Astrocyte (in vitro differentiated cells and primary cell): Measurements from ENCODE around the gene TRMT44. TPM values are rescaled to one million over a fixed set of nuclear protein-coding genes. Genes with fewer than 3 reads are reported as not detected.
A peak's percentile ranks its signal among the peaks of the same experiment; 100 is the strongest.

ENCODE experiments used
- DNase-seq: peaks from one replicate; pipeline ENCODE4 v3.0.0-alpha.2; 2010; ENCODE audit warnings: low read depth
- FAIRE-seq: peaks from 2 replicates; lab custom pipeline; 2011; peaks lifted over from hg19 to GRCh38; lab: Jason Lieb, UNC
- H2AFZ ChIP-seq: 2 replicates; pipeline ENCODE4 v1.6.0; 2012; ENCODE audit warnings: low read depth, low read length, inconsistent platforms
- H3K27ac ChIP-seq: 2 replicates; pipeline ENCODE4 v1.5.1; 2011; ENCODE audit warnings: low read depth, low read length, inconsistent platforms
- H3K27me3 ChIP-seq: 2 replicates; pipeline ENCODE4 v1.6.0; 2011; ENCODE audit warnings: low read length, inconsistent platforms; ENCODE audit not compliant: insufficient read depth
- H3K36me3 ChIP-seq: 2 replicates; pipeline ENCODE4 v1.5.1; 2011; ENCODE audit warnings: low read length, inconsistent platforms; ENCODE audit not compliant: insufficient read depth
- H3K4me1 ChIP-seq: 2 replicates; pipeline ENCODE4 v1.5.1; 2011; ENCODE audit warnings: low read length, inconsistent platforms; ENCODE audit not compliant: insufficient read depth
- H3K4me2 ChIP-seq: 2 replicates; pipeline ENCODE4 v1.6.0; 2012; ENCODE audit warnings: low read length, inconsistent platforms
- H3K4me3 ChIP-seq: 2 replicates; pipeline ENCODE4 v1.5.1; 2011; ENCODE audit warnings: low read depth, mild to moderate bottlenecking, low read length, inconsistent platforms; ENCODE audit not compliant: insufficient read depth
- H3K79me2 ChIP-seq: 2 replicates; pipeline ENCODE4 v1.6.0; 2012; ENCODE audit warnings: mild to moderate bottlenecking, low read length, inconsistent platforms; ENCODE audit not compliant: insufficient read depth
- H3K9ac ChIP-seq: 2 replicates; pipeline ENCODE4 v1.6.0; 2012; ENCODE audit warnings: mild to moderate bottlenecking, low read length, inconsistent platforms
- H3K9me3 ChIP-seq: 2 replicates; pipeline ENCODE4 v1.5.1; 2012; ENCODE audit warnings: low read depth, mild to moderate bottlenecking, low read length, inconsistent platforms; ENCODE audit not compliant: insufficient read depth
- H4K20me1 ChIP-seq: 2 replicates; pipeline ENCODE4 v1.6.0; 2012; ENCODE audit warnings: low read length, inconsistent platforms; ENCODE audit not compliant: insufficient read depth
- H3K27ac Mint-ChIP-seq: one replicate; pipeline ENCODE4 v1.8.0; 2021; ENCODE audit warnings: mild to moderate bottlenecking, mixed read lengths; ENCODE audit not compliant: unreplicated experiment
- H3K27me3 Mint-ChIP-seq: one replicate; pipeline ENCODE4 v1.8.0; 2021; ENCODE audit warnings: low read depth, mixed read lengths; ENCODE audit not compliant: unreplicated experiment
- H3K36me3 Mint-ChIP-seq: one replicate; pipeline ENCODE4 v1.8.0; 2021; ENCODE audit warnings: low read depth, mixed read lengths; ENCODE audit not compliant: unreplicated experiment
- H3K4me1 Mint-ChIP-seq: one replicate; pipeline ENCODE4 v1.8.0; 2021; ENCODE audit warnings: low read depth, mixed read lengths; ENCODE audit not compliant: unreplicated experiment
- H3K4me3 Mint-ChIP-seq: one replicate; pipeline ENCODE4 v1.8.0; 2021; ENCODE audit warnings: mild to moderate bottlenecking, moderate library complexity, mixed read lengths; ENCODE audit not compliant: unreplicated experiment
- H3K9me3 Mint-ChIP-seq: one replicate; pipeline ENCODE4 v1.8.0; 2021; ENCODE audit warnings: mild to moderate bottlenecking, mixed read lengths; ENCODE audit not compliant: unreplicated experiment
- EZH2 ChIP-seq: IDR thresholded peaks from 2 replicates; pipeline ENCODE4 v1.6.1; 2012; ENCODE audit warnings: mild to moderate bottlenecking, low read length, inconsistent platforms; ENCODE audit not compliant: insufficient read depth
- total RNA-seq: library from RNA; stranded (reverse); gene quantifications from 2 replicates; pipeline ENCODE4 v1.2.1, GENCODE V29; 2021
- TF ChIP-seq, protein P1 (sequence below): IDR thresholded peaks from 2 replicates; pipeline ENCODE4 v1.5.1; 2011; ENCODE audit warnings: low read depth, mild to moderate bottlenecking, inconsistent platforms, low read length, moderate library complexity; ENCODE audit not compliant: insufficient read depth

TRMT44 gene
- total RNA-seq, 1 donor from 2014 or later = 18.0 TPM

DNA sequence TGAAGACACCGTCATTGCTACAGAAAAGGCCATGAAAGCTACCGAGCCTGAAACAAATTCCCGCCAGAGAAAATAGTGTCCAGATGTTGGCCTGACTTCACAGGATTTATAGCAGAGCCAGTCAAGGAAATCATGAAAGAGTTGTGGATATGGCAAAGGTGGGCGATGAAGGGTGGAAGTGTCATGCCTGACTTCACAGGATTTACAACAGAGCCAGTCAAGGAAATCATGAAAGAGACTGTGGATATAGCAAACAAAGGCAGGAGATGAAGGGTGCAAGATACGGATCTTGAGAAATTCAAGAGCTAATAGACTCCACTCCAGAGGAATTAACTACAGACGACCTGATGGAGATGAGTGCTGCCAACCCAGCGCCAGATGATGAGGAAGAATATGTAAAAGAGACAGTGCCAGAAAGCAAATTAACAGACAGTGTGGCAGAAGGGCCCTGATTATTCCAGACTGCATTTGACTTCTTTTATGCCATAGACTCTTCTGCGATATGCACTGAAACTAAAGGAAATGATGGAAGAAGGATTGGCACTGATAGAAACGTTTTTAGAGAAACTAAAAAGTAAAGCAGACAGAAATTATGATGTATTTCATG is 17.2 kb downstream of the TRMT44 start:
- no peak overlapping the region for H3K4me2 ChIP-seq
- no peaks in the 10 kb centered on the region for H3K4me1 ChIP-seq
- H3K9me3 Mint-ChIP-seq = no peaks in the 10 kb centered on the region
- no peak overlapping the region for H3K27ac Mint-ChIP-seq
- H3K4me1 Mint-ChIP-seq = peaks cover 5% of the 10 kb centered on the region
- H3K79me2 ChIP-seq = no peaks in the 10 kb centered on the region
- no peaks in the 10 kb centered on the region for H3K9me3 ChIP-seq
- no peak overlapping the region for H3K9ac ChIP-seq
- no peaks in the 10 kb centered on the region for H3K27me3 ChIP-seq
- H4K20me1 ChIP-seq = peaks cover 16% of the 10 kb centered on the region
- no peak for FAIRE-seq
- H3K4me3 Mint-ChIP-seq = no peak overlapping the region
- TF ChIP-seq, protein P1, sequence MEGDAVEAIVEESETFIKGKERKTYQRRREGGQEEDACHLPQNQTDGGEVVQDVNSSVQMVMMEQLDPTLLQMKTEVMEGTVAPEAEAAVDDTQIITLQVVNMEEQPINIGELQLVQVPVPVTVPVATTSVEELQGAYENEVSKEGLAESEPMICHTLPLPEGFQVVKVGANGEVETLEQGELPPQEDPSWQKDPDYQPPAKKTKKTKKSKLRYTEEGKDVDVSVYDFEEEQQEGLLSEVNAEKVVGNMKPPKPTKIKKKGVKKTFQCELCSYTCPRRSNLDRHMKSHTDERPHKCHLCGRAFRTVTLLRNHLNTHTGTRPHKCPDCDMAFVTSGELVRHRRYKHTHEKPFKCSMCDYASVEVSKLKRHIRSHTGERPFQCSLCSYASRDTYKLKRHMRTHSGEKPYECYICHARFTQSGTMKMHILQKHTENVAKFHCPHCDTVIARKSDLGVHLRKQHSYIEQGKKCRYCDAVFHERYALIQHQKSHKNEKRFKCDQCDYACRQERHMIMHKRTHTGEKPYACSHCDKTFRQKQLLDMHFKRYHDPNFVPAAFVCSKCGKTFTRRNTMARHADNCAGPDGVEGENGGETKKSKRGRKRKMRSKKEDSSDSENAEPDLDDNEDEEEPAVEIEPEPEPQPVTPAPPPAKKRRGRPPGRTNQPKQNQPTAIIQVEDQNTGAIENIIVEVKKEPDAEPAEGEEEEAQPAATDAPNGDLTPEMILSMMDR = no peak
- no peaks in the 10 kb centered on the region for H3K27me3 Mint-ChIP-seq
- H3K36me3 Mint-ChIP-seq = peaks cover 18% of the 10 kb centered on the region
- no peak overlapping the region for H3K27ac ChIP-seq
- no peak overlapping the region for H3K4me3 ChIP-seq
- DNase-seq = no peak
- H3K36me3 ChIP-seq = peaks cover 17% of the 10 kb centered on the region
- no peak overlapping the region for H2AFZ ChIP-seq

DNA sequence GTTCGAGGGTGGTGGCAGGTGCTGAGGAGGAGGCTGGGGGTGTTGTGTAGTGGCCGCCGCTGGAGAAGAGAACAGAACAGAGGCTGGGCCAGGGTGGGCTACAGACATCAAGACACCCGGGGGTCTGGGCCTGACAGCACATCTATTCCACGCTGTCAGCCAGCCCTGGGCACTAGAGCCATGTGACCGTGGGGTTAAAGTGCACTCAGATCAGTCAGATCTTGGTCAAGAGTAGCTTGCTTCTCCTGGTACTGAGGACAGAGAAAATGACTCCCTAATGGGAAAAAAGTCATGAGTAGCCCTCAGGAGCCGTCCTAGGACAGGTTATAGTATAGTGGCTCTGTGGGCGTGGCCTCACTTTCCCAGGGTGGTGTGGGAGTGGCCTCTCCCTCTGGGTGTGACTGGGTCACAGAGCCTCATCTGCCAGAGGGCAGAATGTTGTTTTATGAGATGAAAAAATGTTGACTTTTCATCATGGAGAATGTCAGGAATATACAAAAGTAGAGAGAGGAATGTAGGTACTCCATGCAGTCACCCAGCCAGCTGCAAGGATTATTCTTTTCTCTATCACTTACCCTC is 19.4 kb downstream of the TRMT44 start:
- H3K79me2 ChIP-seq = no peaks in the 10 kb centered on the region
- TF ChIP-seq EZH2 = no peak
- TF ChIP-seq, protein P1 = no peak
- no peaks in the 10 kb centered on the region for H3K9me3 ChIP-seq
- FAIRE-seq = no peak
- H4K20me1 ChIP-seq = peaks cover 16% of the 10 kb centered on the region
- Mint-ChIP-seq H3K4me1 (peaks cover 5% of the 10 kb centered on the region), H3K27me3 (no peaks in the 10 kb centered on the region), H3K9me3 (no peaks in the 10 kb centered on the region), H3K4me3 (no peak overlapping the region), H3K36me3 (peaks cover 15% of the 10 kb centered on the region), H3K27ac (peak overlapping the region; percentile 15)
- H2AFZ ChIP-seq = no peak overlapping the region
- no peak overlapping the region for H3K4me3 ChIP-seq
- H3K27ac ChIP-seq = no peak overlapping the region
- H3K36me3 ChIP-seq = peaks cover 13% of the 10 kb centered on the region
- H3K4me1 ChIP-seq = no peaks in the 10 kb centered on the region
- H3K9ac ChIP-seq = no peak overlapping the region
- no peak for DNase-seq
- H3K27me3 ChIP-seq = no peaks in the 10 kb centered on the region
- H3K4me2 ChIP-seq = no peak overlapping the region

DNA sequence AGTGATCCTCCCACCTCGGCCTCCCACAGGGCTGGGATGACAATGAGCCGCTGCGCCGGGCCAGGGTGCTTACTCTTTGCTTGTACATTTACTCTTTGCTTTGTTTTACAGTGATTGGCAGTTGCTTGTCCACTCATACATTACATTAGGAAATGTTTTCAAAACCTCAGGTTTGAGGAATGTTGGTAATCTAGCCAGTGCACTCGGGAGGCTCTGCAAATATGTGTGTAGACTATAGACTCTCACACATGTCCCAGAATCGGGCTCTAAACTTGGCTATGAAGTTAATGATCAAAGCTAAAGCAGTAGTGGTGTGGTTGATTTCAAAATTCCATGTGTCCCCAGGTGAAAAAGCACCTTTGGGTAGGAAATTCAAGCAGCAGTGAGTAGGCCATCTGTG is 20.5 kb downstream of the TRMT44 start:
- TF ChIP-seq EZH2 = no peak
- TF ChIP-seq, protein P1 = no peak
- H3K27ac Mint-ChIP-seq = no peak overlapping the region
- no peaks in the 10 kb centered on the region for H3K79me2 ChIP-seq
- DNase-seq (no peak), FAIRE-seq (no peak)
- no peak overlapping the region for H3K9ac ChIP-seq
- peaks cover 5% of the 10 kb centered on the region for H3K4me1 Mint-ChIP-seq
- peaks cover 17% of the 10 kb centered on the region for H3K36me3 Mint-ChIP-seq
- H3K27me3 ChIP-seq = no peaks in the 10 kb centered on the region
- H3K27ac ChIP-seq = no peak overlapping the region
- H4K20me1 ChIP-seq = peaks cover 16% of the 10 kb centered on the region
- H3K9me3 Mint-ChIP-seq = no peaks in the 10 kb centered on the region
- no peaks in the 10 kb centered on the region for H3K27me3 Mint-ChIP-seq
- no peaks in the 10 kb centered on the region for H3K9me3 ChIP-seq
- no peaks in the 10 kb centered on the region for H3K4me1 ChIP-seq
- H3K36me3 ChIP-seq = peaks cover 16% of the 10 kb centered on the region
- no peak overlapping the region for H3K4me3 ChIP-seq
- no peak overlapping the region for H2AFZ ChIP-seq
- no peak overlapping the region for H3K4me3 Mint-ChIP-seq
- H3K4me2 ChIP-seq = no peak overlapping the region
